Keratinocyte (primary cell): ENCODE data around the gene CCDC148. TPM values are rescaled to one million over a fixed set of nuclear protein-coding genes. Genes with fewer than 3 reads are reported as not detected.

ENCODE experiments used
- DNase-seq: peaks from one replicate; pipeline ENCODE4 v3.0.0-alpha.2; 2011; ENCODE audit warnings: low read depth, missing footprints, low spot score
- FAIRE-seq: peaks from 2 replicates; lab custom pipeline; 2011; peaks lifted over from hg19 to GRCh38; lab: Jason Lieb, UNC
- H2AFZ ChIP-seq: 2 replicates; pipeline ENCODE4 v1.6.0; 2012; ENCODE audit warnings: low read length, control low read depth, inconsistent platforms; ENCODE audit not compliant: control insufficient read depth
- H3K27ac ChIP-seq: 2 replicates; pipeline ENCODE4 v1.5.1; 2011; ENCODE audit warnings: low read length; ENCODE audit not compliant: control insufficient read depth, insufficient read depth
- H3K27me3 ChIP-seq: 3 replicates; pipeline ENCODE4 v1.6.0; 2011; ENCODE audit warnings: low read length; ENCODE audit not compliant: control insufficient read depth, insufficient read depth; ENCODE audit errors: extremely low read depth
- H3K36me3 ChIP-seq, 2 experiments: 2 replicates in 1 of 2; 3 replicates in 1 of 2; pipeline ENCODE4 v1.5.1; 2011; ENCODE audit warnings: low read length in 2 of 2, mild to moderate bottlenecking in 1 of 2; ENCODE audit not compliant: control insufficient read depth in 2 of 2, insufficient read depth in 2 of 2; ENCODE audit errors: extremely low read depth in 1 of 2
- H3K4me1 ChIP-seq: 3 replicates; pipeline ENCODE4 v1.5.1; 2011; ENCODE audit warnings: low read length; ENCODE audit not compliant: control insufficient read depth, insufficient read depth; ENCODE audit errors: extremely low read depth
- H3K4me2 ChIP-seq: 3 replicates; pipeline ENCODE4 v1.6.0; 2011; ENCODE audit warnings: low read depth, low read length; ENCODE audit not compliant: control insufficient read depth, insufficient read depth; ENCODE audit errors: extremely low read depth
- H3K4me3 ChIP-seq, 3 experiments: fragments of 200-600 bp in 1 of 3; sonication (generic) in 1 of 3; 2 replicates in 2 of 3; 3 replicates in 1 of 3; pipeline ENCODE4 v1.5.1; 2011 to 2016; ENCODE audit warnings: low read length in 3 of 3, mild to moderate bottlenecking in 3 of 3, control low read depth in 2 of 3, inconsistent platforms in 1 of 3, low read depth in 1 of 3, mixed read lengths in 1 of 3, mixed run types in 1 of 3, moderate library complexity in 1 of 3; ENCODE audit not compliant: control insufficient read depth in 2 of 3, insufficient read depth in 2 of 3; ENCODE audit errors: extremely low read depth in 1 of 3
- H3K79me2 ChIP-seq: 2 replicates; pipeline ENCODE4 v1.6.0; 2012; ENCODE audit warnings: low read length; ENCODE audit not compliant: control insufficient read depth, insufficient read depth
- H3K9ac ChIP-seq: 3 replicates; pipeline ENCODE4 v1.6.0; 2011; ENCODE audit warnings: low read length; ENCODE audit not compliant: control insufficient read depth, insufficient read depth; ENCODE audit errors: extremely low read depth
- H3K9me1 ChIP-seq: 3 replicates; pipeline ENCODE4 v1.6.0; 2011; ENCODE audit warnings: low read length; ENCODE audit not compliant: control insufficient read depth, insufficient read depth; ENCODE audit errors: extremely low read depth
- H3K9me3 ChIP-seq: 2 replicates; pipeline ENCODE4 v1.5.1; 2012; ENCODE audit warnings: low read depth, low read length; ENCODE audit not compliant: control insufficient read depth
- H4K20me1 ChIP-seq: 3 replicates; pipeline ENCODE4 v1.6.0; 2011; ENCODE audit warnings: low read length; ENCODE audit not compliant: control insufficient read depth, insufficient read depth; ENCODE audit errors: extremely low read depth
- CTCF ChIP-seq, 3 experiments: IDR thresholded peaks in 1 of 3; conservative IDR thresholded peaks in 1 of 3; optimal IDR thresholded peaks in 1 of 3; 2 replicates in 2 of 3; 3 replicates in 1 of 3; pipeline versions ENCODE3 to v1.5.1; 2011; ENCODE audit warnings: low read length in 3 of 3, mild to moderate bottlenecking in 3 of 3, moderate library complexity in 2 of 3, control low read depth in 1 of 3, inconsistent platforms in 1 of 3; ENCODE audit not compliant: insufficient read depth in 2 of 3; ENCODE audit errors: extremely low read depth in 1 of 3
- EZH2 ChIP-seq: IDR thresholded peaks from one replicate; pipeline ENCODE4 v1.6.1; 2012; ENCODE audit warnings: inconsistent platforms, mild to moderate bottlenecking, low read length, moderate library complexity
- dilution Hi-C: fragments of 300-500 bp; cut with MboI; formaldehyde crosslinking; loops from one replicate; pipeline ENCODE4 v1.7.0; 2020; ENCODE audit warnings: low sequenced_read_pairs; ENCODE audit not compliant: extremely low pct_ligation_motif_present
- polyA plus RNA-seq, 5 experiments: library from polyadenylated mRNA; depleted of rRNA in 3 of 5; stranded (reverse) in 3 of 5; stranded (forward) in 1 of 5; unstranded in 1 of 5; fragments of >200 nt; gene quantifications; 1 replicate in 1 of 5; 2 replicates in 3 of 5; 3 replicates in 1 of 5; pipeline versions ENCODE4 v1.2.1 to v1.2.3, GENCODE V29; 2011 to 2012; ENCODE audit warnings: missing spikeins in 2 of 5, low read depth in 1 of 5, low replicate concordance in 1 of 5

Gene CCDC148
- polyA plus RNA-seq, 1 donor (not counting 4 experiments of a cell fraction or from before 2014, with no cell fraction given): 0.39 TPM

- Histone ChIP-seq H3K4me2 (no peak overlapping the region), H3K4me3 (no peak overlapping the region), H2AFZ (no peak overlapping the region), H3K36me3 (no peaks in the 10 kb centered on the region), H3K27me3 (peaks cover 4% of the 10 kb centered on the region), H3K9ac (no peak overlapping the region), H3K27ac (no peak overlapping the region), H3K4me1 (no peaks in the 10 kb centered on the region), H3K9me1 (no peaks in the 10 kb centered on the region), H3K9me3 (no peaks in the 10 kb centered on the region), H3K79me2 (no peaks in the 10 kb centered on the region), H4K20me1 (no peaks in the 10 kb centered on the region)
- DNase-seq (no peak), FAIRE-seq (no peak)
- dilution Hi-C loops: no loop called here
- TF ChIP-seq EZH2 (no peak), CTCF (optimal IDR thresholded peaks at IDR 0.05 in 1 of 3, IDR thresholded peaks at IDR 0.05 in 1 of 3, conservative IDR thresholded peaks at IDR 0.05 in 1 of 3; ENCODE audit: extremely low read depth in 1 of 3, insufficient read depth in 2 of 3, low read length in 3 of 3) (no peak)
These were observed 164.9 kb downstream of the CCDC148 start for GRCh38 chr2:158291544-158292180.

GRCh38 chr2:158290225-158290624 is 166.3 kb downstream of the CCDC148 start:
- Histone ChIP-seq H3K9me1 (no peaks in the 10 kb centered on the region), H3K4me1 (no peaks in the 10 kb centered on the region), H3K4me2 (no peak overlapping the region), H3K4me3 (no peak overlapping the region), H3K27ac (no peak overlapping the region), H3K79me2 (no peaks in the 10 kb centered on the region), H3K27me3 (peaks cover 4% of the 10 kb centered on the region), H3K9me3 (no peaks in the 10 kb centered on the region), H4K20me1 (no peaks in the 10 kb centered on the region), H2AFZ (no peak overlapping the region), H3K9ac (no peak overlapping the region), H3K36me3 (no peaks in the 10 kb centered on the region)
- no peak for DNase-seq
- TF ChIP-seq EZH2 (no peak), CTCF (optimal IDR thresholded peaks at IDR 0.05 in 1 of 3, IDR thresholded peaks at IDR 0.05 in 1 of 3, conservative IDR thresholded peaks at IDR 0.05 in 1 of 3; ENCODE audit: extremely low read depth in 1 of 3, insufficient read depth in 2 of 3, low read length in 3 of 3) (no peak)
- dilution Hi-C loops: no loop called here
- no peak for FAIRE-seq
